NCI-H2196 treated with DMSO at 0.1 percent for 48 hours (cell line): ENCODE measurements around the gene PDYN.

Experiments
- DNase-seq: peaks from one replicate; lab custom pipeline; 2025; ENCODE audit not compliant: unreplicated experiment; lab: John Stamatoyannopoulos, UW

PDYN gene

GRCh38 chr20:1935696-1936366, 58.0 kb downstream of the PDYN start:
- no peak for DNase-seq

DNA sequence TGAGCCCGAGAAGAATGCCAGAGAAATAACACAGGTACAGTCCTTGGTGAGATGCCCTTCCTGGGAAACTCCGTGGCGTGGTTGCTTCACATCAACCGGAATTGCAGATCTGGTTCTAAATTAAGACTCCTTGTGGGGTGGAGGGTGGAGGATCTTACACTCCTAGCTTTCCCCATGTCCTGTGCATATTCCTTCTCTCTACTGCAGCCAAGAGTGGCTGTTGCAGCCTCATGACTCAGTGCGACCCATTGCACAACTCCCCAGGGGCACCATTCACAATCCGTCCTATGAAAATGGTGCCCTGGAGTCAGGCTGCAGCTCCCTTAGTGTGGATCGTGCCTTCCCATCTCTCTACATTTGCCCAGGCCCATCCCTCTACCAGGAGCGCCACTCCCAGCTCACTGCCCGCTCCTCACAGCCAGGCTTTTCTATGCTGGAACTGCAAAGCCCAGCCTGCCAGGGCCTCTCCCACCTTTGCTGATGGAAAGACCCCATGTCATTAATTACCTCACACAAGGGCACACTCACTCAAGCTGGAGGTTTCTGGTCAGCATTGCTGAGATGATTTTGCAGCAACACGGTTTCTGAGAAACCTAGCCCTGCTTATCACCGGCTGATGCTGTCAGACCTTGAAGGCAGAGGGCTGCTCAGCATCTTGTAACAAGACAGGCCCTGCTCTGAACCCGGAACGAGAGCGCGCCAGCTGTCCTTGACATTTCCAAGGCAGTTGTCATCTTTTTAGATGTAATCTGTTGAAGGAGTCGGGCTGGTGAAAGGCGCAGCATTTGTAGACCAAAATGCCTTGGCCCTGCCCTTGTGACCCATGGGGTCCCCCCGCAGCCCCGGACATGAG, 58.9 kb downstream of the PDYN start:
- DNase-seq, result no peak

GRCh38 chr20:1934156-1934555, 59.7 kb downstream of the PDYN start:
- no peak for DNase-seq

- no peak for DNase-seq
These were observed 60.4 kb downstream of the PDYN start for GRCh38 chr20:1933465-1933870.

DNA sequence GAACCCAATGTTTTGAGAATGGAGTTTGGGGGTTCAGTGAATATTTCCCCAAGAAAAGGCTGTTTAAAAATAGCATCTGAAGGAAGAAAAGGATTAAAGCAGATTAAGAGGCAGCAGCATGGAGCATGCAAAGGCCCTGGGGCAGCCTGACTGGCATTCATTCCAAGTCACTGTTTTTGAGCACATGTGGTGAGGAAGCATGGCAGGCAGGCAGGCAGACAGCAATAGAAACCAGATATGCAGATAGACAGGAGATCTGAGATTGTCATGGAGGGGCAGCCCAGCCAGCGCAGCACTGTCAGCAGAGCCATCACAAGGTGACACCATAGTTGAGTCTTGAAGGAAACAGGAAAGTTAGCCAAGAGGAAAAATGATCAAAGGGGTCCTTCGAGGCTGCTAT, 60.9 kb downstream of the PDYN start:
- DNase-seq, result no peak

- DNase-seq, result no peak
These were observed 62.0 kb downstream of the PDYN start for GRCh38 chr20:1931830-1932229.

- DNase-seq, result no peak
These were observed 63.7 kb downstream of the PDYN start for GRCh38 chr20:1930165-1930564.

DNA sequence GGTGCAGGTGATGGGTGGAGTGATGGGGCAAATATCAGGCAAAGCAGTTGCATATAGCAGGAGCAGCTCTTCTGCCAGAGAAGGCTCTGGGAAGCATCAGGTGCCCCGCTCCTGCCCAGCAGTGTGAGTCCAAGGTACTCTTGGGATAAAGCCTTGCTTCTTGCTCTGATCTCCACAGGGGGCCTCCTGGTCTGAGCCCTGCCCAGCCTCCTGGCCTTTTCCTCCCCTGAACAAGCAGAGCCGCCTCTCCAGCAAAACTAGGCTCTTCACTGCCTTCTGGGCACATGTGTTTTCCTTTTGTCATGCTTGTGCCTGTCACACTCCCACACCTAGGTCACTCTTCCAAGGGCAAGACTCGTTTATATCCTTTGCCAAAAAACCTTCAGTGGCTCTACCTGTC, 64.4 kb downstream of the PDYN start:
- no peak for DNase-seq

GRCh38 chr20:1928782-1929181, 65.1 kb downstream of the PDYN start:
- DNase-seq, result no peak
